ENCODE results near the gene NPAS2. TPM values are rescaled to one million over a fixed set of nuclear protein-coding genes. Genes with fewer than 3 reads are reported as not detected.

The NPAS2 gene
- polyA plus RNA-seq, 6 donors from 2014 or later, result not detected

GRCh38 chr2:100990650-100991403 is 170.9 kb downstream of the NPAS2 start:
- Mint-ChIP-seq H3K9me3 (peaks cover 0 to 2% (median 0%) of the 10 kb centered on the region in 7 donors), H3K4me3 (no peak overlapping the region), H3K4me1 (peaks cover 6 to 18% (median 9%) of the 10 kb centered on the region in 3 donors), H3K27ac (no peak overlapping the region), H3K36me3 (no peaks in the 10 kb centered on the region), H3K27me3 (peaks cover 0 to 4% (median 4%) of the 10 kb centered on the region in 3 donors)
- DNase-seq, result no peak
- no peak for ATAC-seq (ENCODE audit: low read depth in 2 of 2)

GRCh38 chr2:100991404-100991773 is 171.4 kb downstream of the NPAS2 start:
- no peak for ATAC-seq (ENCODE audit: low read depth in 2 of 2)
- peak overlapping the region in 1 of 8 donors; percentile 45 for H3K4me3 Mint-ChIP-seq
- no peak overlapping the region for H3K27ac Mint-ChIP-seq

GRCh38 chr2:100992262-100992661 is 172.3 kb downstream of the NPAS2 start:
- Mint-ChIP-seq H3K27ac (peak overlapping the region in 2 of 6 donors; percentile 61 to 62), H3K4me1 (peaks cover 6 to 18% (median 9%) of the 10 kb centered on the region in 3 donors), H3K27me3 (peaks cover 0 to 4% (median 4%) of the 10 kb centered on the region in 3 donors), H3K36me3 (no peaks in the 10 kb centered on the region), H3K9me3 (peaks cover 0 to 2% (median 0%) of the 10 kb centered on the region in 7 donors), H3K4me3 (peak overlapping the region in 4 of 8 donors; percentile 0 to 31 (median 23))
- ATAC-seq (ENCODE audit: low read depth in 2 of 2) (peak; percentile 83 to 97), DNase-seq (no peak)

More at GRCh38 chr2:100991404-100991773, 171.4 kb downstream of the NPAS2 start:
- Mint-ChIP-seq H3K27me3 (peaks cover 0 to 4% (median 4%) of the 10 kb centered on the region in 3 donors), H3K9me3 (peaks cover 0 to 2% (median 0%) of the 10 kb centered on the region in 7 donors), H3K4me1 (peaks cover 6 to 18% (median 9%) of the 10 kb centered on the region in 3 donors), H3K36me3 (no peaks in the 10 kb centered on the region)
- DNase-seq, result no peak

- Mint-ChIP-seq H3K27me3 (peaks cover 0 to 4% (median 4%) of the 10 kb centered on the region in 3 donors), H3K4me1 (peaks cover 6 to 18% (median 9%) of the 10 kb centered on the region in 3 donors), H3K4me3 (peak overlapping the region in 1 of 8 donors; percentile 53), H3K27ac (no peak overlapping the region), H3K9me3 (peaks cover 0 to 2% (median 0%) of the 10 kb centered on the region in 7 donors), H3K36me3 (no peaks in the 10 kb centered on the region)
- DNase-seq (no peak), ATAC-seq (ENCODE audit: low read depth in 2 of 2) (no peak)
These were observed 173.4 kb downstream of the NPAS2 start for GRCh38 chr2:100993294-100993693.

GRCh38 chr2:100995309-100996075 is 175.6 kb downstream of the NPAS2 start:
- no peak for DNase-seq
- Mint-ChIP-seq H3K4me1 (peaks cover 6 to 18% (median 9%) of the 10 kb centered on the region in 3 donors), H3K27ac (no peak overlapping the region), H3K4me3 (peak overlapping the region in 2 of 8 donors; percentile 45 to 60), H3K27me3 (peaks cover 0 to 10% (median 0%) of the 10 kb centered on the region in 3 donors), H3K36me3 (no peaks in the 10 kb centered on the region), H3K9me3 (peaks cover 0 to 2% (median 0%) of the 10 kb centered on the region in 7 donors)
- ATAC-seq (ENCODE audit: low read depth in 2 of 2), result no peak

- H3K36me3 Mint-ChIP-seq, result no peaks in the 10 kb centered on the region
- H3K27ac Mint-ChIP-seq, result no peak overlapping the region
- DNase-seq (no peak), ATAC-seq (ENCODE audit: low read depth in 2 of 2) (no peak)
- peaks cover 10 to 20% (median 13%) of the 10 kb centered on the region in 3 donors for H3K4me1 Mint-ChIP-seq
- no peak overlapping the region for H3K4me3 Mint-ChIP-seq
- no peaks in the 10 kb centered on the region for H3K9me3 Mint-ChIP-seq
- H3K27me3 Mint-ChIP-seq, result peaks cover 0 to 5% (median 0%) of the 10 kb centered on the region in 3 donors
These were observed 177.7 kb downstream of the NPAS2 start for GRCh38 chr2:100997509-100998234.

GRCh38 chr2:100998235-100998573 is 178.3 kb downstream of the NPAS2 start:
- Mint-ChIP-seq H3K27ac (no peak overlapping the region), H3K9me3 (no peaks in the 10 kb centered on the region), H3K4me1 (peaks cover 15 to 21% (median 18%) of the 10 kb centered on the region in 3 donors), H3K4me3 (no peak overlapping the region), H3K36me3 (no peaks in the 10 kb centered on the region), H3K27me3 (peaks cover 0 to 5% (median 0%) of the 10 kb centered on the region in 3 donors)
- DNase-seq (no peak), ATAC-seq (ENCODE audit: low read depth in 2 of 2) (no peak)

GRCh38 chr2:100999995-101000394 is 180.1 kb downstream of the NPAS2 start:
- Mint-ChIP-seq H3K36me3 (peaks cover 13 to 17% of the 10 kb centered on the region in 2 donors), H3K4me1 (peaks cover 31 to 39% (median 36%) of the 10 kb centered on the region in 3 donors), H3K27ac (peak overlapping the region in 2 of 6 donors; percentile 8 to 81), H3K27me3 (peaks cover 0 to 5% (median 0%) of the 10 kb centered on the region in 3 donors), H3K4me3 (peak overlapping the region in 4 of 8 donors; percentile 56 to 100 (median 66)), H3K9me3 (no peaks in the 10 kb centered on the region)
- ATAC-seq (ENCODE audit: low read depth in 2 of 2) (no peak), DNase-seq (no peak)

GRCh38 chr2:101001691-101002561 is 182.0 kb downstream of the NPAS2 start, which contains the start of gene RPL31:
RPL31 (plus strand) TSS chr2:101002289; CDS start chr2:101002702, 413 bp downstream.
- ATAC-seq (ENCODE audit: low read depth in 2 of 2), result peak; percentile 96 to 97
- Mint-ChIP-seq H3K27me3 (peaks cover 0 to 5% (median 0%) of the 10 kb centered on the region in 3 donors), H3K4me3 (peak within 1 kb of the TSS; percentile 87 to 100 (median 96)), H3K36me3 (peaks cover 19 to 22% of the 10 kb centered on the region in 2 donors), H3K27ac (peak within 1 kb of the TSS; percentile 94 to 99 (median 96)), H3K9me3 (no peaks in the 10 kb centered on the region), H3K4me1 (peaks cover 34 to 47% (median 46%) of the 10 kb centered on the region in 3 donors)
- peak; percentile 92 for DNase-seq

- DNase-seq, result no peak
These were observed 182.8 kb downstream of the NPAS2 start for GRCh38 chr2:101002562-101003277.

GRCh38 chr2:101003278-101003775 is 183.4 kb downstream of the NPAS2 start:
- peak overlapping the region; percentile 94 to 99 (median 96) for H3K27ac Mint-ChIP-seq
- peaks cover 34 to 54% (median 51%) of the 10 kb centered on the region in 3 donors for H3K4me1 Mint-ChIP-seq
- peak overlapping the region; percentile 87 to 100 (median 96) for H3K4me3 Mint-ChIP-seq
- DNase-seq (no peak), ATAC-seq (ENCODE audit: low read depth in 2 of 2) (no peak)
- H3K9me3 Mint-ChIP-seq, result no peaks in the 10 kb centered on the region
- H3K36me3 Mint-ChIP-seq, result peaks cover 22 to 25% of the 10 kb centered on the region in 2 donors
- H3K27me3 Mint-ChIP-seq, result peaks cover 0 to 5% (median 0%) of the 10 kb centered on the region in 3 donors

More at GRCh38 chr2:101002562-101003277, 182.8 kb downstream of the NPAS2 start:
- H3K27me3 Mint-ChIP-seq, result peaks cover 0 to 5% (median 0%) of the 10 kb centered on the region in 3 donors
- no peak for ATAC-seq (ENCODE audit: low read depth in 2 of 2)
- H3K9me3 Mint-ChIP-seq, result no peaks in the 10 kb centered on the region
- peak overlapping the region; percentile 87 to 100 (median 96) for H3K4me3 Mint-ChIP-seq
- peaks cover 34 to 48% (median 46%) of the 10 kb centered on the region in 3 donors for H3K4me1 Mint-ChIP-seq
- H3K36me3 Mint-ChIP-seq, result peaks cover 19 to 22% of the 10 kb centered on the region in 2 donors
- H3K27ac Mint-ChIP-seq, result peak overlapping the region; percentile 94 to 99 (median 96)

All from naive B cell (primary cell).